ENCODE measurements around the gene ANO10. TPM values are rescaled to one million over a fixed set of nuclear protein-coding genes. Genes with fewer than 3 reads are reported as not detected.

ANO10 gene
- total RNA-seq, 3 donors from 2014 or later = 27.4 to 31.8 (median 28.5) TPM

DNA sequence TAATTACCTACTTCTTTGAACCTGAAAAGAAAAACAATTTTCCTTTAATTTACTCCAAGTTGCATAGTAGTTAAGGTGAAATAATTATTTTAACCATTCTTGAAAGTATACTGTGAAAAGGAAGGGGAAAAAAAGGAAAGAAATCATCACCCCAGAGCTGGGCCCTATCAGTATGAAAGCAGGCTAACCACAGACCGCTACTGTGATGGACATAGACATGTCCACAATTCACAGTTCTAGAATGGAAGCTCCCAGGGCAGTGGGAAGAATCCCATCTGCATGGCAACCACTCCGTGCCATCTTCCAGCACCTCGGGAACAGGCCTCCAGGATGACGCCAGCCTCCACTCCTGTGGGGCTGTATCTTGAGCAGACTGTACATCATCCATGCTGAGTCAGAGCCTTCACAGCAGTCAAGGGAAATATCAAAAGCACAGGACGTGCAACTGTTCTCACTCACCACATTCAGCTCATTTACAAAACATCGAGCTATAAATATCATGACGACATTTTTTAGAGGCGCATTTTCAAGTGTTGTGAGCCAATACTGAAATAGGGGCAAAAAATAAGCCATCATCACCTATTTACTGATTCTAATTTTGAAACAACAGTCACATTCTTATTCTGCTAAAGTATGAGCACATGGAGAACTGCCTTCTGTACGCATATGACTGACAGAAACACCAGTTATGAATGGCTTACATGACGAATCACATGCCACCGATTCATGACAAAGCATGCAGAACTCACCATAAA is 215.7 kb downstream of the ANO10 start:
- Histone ChIP-seq H3K4me1 (no peaks in the 10 kb centered on the region), H3K27me3 (no peaks in the 10 kb centered on the region), H3K9me3 (no peaks in the 10 kb centered on the region), H3K36me3 (no peaks in the 10 kb centered on the region), H3K4me3 (no peak overlapping the region), H3K27ac (no peak overlapping the region)
- TF ChIP-seq, protein P1, sequence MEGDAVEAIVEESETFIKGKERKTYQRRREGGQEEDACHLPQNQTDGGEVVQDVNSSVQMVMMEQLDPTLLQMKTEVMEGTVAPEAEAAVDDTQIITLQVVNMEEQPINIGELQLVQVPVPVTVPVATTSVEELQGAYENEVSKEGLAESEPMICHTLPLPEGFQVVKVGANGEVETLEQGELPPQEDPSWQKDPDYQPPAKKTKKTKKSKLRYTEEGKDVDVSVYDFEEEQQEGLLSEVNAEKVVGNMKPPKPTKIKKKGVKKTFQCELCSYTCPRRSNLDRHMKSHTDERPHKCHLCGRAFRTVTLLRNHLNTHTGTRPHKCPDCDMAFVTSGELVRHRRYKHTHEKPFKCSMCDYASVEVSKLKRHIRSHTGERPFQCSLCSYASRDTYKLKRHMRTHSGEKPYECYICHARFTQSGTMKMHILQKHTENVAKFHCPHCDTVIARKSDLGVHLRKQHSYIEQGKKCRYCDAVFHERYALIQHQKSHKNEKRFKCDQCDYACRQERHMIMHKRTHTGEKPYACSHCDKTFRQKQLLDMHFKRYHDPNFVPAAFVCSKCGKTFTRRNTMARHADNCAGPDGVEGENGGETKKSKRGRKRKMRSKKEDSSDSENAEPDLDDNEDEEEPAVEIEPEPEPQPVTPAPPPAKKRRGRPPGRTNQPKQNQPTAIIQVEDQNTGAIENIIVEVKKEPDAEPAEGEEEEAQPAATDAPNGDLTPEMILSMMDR (IDR thresholded peaks at IDR 0.05) = no peak
- TF ChIP-seq POLR2AphosphoS5 (IDR thresholded peaks at IDR 0.05) (no peak), POLR2A (IDR thresholded peaks at IDR 0.05) (no peak)
- no peak for DNase-seq (ENCODE audit: low spot score in 2 of 2)
- intact Hi-C loops (cut with DNase I; ENCODE audit: low total_unique reads) = no loop called here

DNA sequence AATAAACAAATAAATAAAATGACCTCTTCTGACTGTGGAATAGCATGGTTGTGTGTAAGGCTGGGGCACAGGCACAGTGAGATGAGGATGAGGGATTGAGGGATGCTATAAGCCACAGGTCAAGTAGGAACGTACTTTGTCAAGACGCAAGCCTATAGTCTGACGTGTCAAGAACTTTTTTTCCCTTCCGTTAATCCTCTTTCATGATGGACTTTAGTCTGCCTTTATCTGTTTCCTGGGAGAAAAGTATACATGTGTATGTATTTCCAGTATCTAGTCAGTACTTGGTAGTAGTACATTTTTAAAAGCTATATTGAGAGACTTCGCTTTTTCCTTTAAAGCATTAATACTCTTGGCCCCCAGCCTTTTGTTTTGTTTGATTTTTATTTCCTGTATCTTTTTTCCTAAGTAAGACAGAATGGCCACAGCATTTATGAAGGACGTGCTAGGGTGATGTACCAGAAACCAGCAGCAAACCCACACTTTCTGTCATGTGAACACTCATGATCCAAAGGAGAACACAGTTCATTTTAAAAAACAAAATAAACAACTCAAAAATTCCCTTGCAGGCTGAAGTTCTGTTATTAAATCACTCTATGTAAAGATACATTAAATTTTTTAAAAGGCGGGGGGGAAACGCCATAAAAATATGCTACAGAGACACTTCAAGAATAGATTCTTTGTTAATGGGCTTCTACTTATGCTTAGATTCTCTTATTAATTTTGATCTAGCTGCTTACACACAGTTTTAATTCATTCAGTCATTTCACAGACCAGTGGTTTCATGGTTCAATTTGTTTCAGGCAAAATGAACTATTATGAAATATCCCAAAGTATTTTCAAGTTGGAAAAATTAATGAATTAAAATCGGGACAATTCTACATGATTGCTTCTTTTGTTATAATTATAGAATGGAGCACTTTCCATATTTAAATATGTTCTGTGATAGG is 220.8 kb downstream of the ANO10 start:
- intact Hi-C loops (cut with DNase I; ENCODE audit: low total_unique reads) = no loop called here
- TF ChIP-seq POLR2AphosphoS5 (IDR thresholded peaks at IDR 0.05) (no peak), POLR2A (IDR thresholded peaks at IDR 0.05) (no peak)
- TF ChIP-seq, protein P1 (IDR thresholded peaks at IDR 0.05) = no peak
- DNase-seq (ENCODE audit: low spot score in 2 of 2) = no peak

DNA sequence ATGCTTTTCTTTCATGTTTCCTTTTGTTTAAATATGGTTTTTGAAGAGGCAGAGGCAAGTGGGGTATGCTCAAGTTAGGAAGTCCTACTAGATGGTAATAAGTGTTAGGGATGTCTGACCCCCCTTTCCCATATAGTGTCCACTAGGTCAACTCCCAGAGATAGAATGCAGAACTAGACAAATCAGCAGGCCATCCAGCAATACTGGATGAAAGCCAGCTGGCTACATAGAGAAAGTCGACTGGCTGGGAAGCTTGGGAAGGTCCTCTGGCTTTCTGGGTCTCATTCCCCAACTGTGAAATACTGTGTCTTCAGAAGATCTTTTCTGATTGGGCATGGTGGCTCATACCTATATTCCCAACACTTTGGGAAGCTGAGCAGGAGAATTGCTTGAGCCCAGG is 221.6 kb downstream of the ANO10 start:
- DNase-seq (ENCODE audit: low spot score in 2 of 2) = no peak
- Histone ChIP-seq H3K4me3 (no peak overlapping the region), H3K36me3 (no peaks in the 10 kb centered on the region), H3K9me3 (no peaks in the 10 kb centered on the region), H3K27me3 (no peaks in the 10 kb centered on the region), H3K4me1 (no peaks in the 10 kb centered on the region), H3K27ac (no peak overlapping the region)
- intact Hi-C loops (cut with DNase I; ENCODE audit: low total_unique reads) = no loop called here
- TF ChIP-seq POLR2AphosphoS5 (IDR thresholded peaks at IDR 0.05) (no peak), POLR2A (IDR thresholded peaks at IDR 0.05) (no peak)
- TF ChIP-seq, protein P1 (IDR thresholded peaks at IDR 0.05) = no peak

More for the DNA sequence above, 220.8 kb downstream of the ANO10 start:
- Histone ChIP-seq H3K9me3 (no peaks in the 10 kb centered on the region), H3K27ac (no peak overlapping the region), H3K36me3 (no peaks in the 10 kb centered on the region), H3K4me1 (no peaks in the 10 kb centered on the region), H3K4me3 (no peak overlapping the region), H3K27me3 (no peaks in the 10 kb centered on the region)

DNA sequence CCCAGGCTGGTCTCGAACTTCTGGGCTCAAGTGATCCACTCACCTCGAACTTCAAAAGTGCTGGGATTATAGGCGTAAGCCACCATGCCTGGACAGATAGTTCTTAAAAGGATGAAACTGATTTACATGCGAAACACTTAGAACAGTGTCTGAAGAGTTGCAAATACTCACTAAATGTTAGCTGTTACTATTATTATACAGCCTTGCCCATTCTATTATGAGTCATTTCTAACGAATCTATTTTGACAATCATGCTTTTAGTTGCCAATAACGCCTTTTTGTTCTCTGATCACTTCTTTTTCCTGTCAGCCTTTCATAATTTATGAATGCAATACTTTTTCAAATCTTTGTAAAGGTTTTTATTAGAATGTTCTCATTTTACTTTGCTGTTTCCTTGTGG is 222.8 kb downstream of the ANO10 start:
- intact Hi-C loops (cut with DNase I; ENCODE audit: low total_unique reads) = no loop called here
- no peak for TF ChIP-seq POLR2AphosphoS5 (IDR thresholded peaks at IDR 0.05)
- TF ChIP-seq POLR2A (IDR thresholded peaks at IDR 0.05) = no peak
- TF ChIP-seq, protein P1 (IDR thresholded peaks at IDR 0.05) = no peak
- Histone ChIP-seq H3K4me1 (no peaks in the 10 kb centered on the region), H3K9me3 (no peaks in the 10 kb centered on the region), H3K4me3 (no peak overlapping the region), H3K36me3 (no peaks in the 10 kb centered on the region), H3K27ac (no peak overlapping the region), H3K27me3 (no peaks in the 10 kb centered on the region)
- DNase-seq (ENCODE audit: low spot score in 2 of 2) = no peak
